B cell (primary cell): ENCODE results near the gene CBFB. TPM values are rescaled to one million over a fixed set of nuclear protein-coding genes. Genes with fewer than 3 reads are reported as not detected.

Experiments used
- ATAC-seq: fragments of 200-7000 bp; cut with Tn5 transposase; one replicate; pipeline ENCODE4 v1.10.0; 2021; ENCODE audit warnings: low read depth, mild to moderate bottlenecking, moderate number of reproducible peaks, moderate library complexity
- CTCF ChIA-PET: fragments of 350-600 bp; sonication (Branson Sonifier 250); formaldehyde crosslinking; loops from one replicate; lab custom pipeline; 2021; ENCODE audit warnings: antibody characterized with exemption, inconsistent platforms; lab: Charles Lee
- POLR2A ChIA-PET: fragments of 350-600 bp; sonication (Branson Sonifier 250); formaldehyde crosslinking; loops from one replicate; lab custom pipeline; 2021; ENCODE audit warnings: antibody characterized with exemption; lab: Charles Lee
- DNase-seq: peaks from one replicate; pipeline ENCODE4 v3.0.0; 2013
- H2AFZ ChIP-seq: 2 replicates; pipeline ENCODE4 v1.6.1; 2012; ENCODE audit warnings: mild to moderate bottlenecking, low read depth, low read length; ENCODE audit not compliant: insufficient read depth, poor library complexity, severe bottlenecking
- H3K27ac ChIP-seq, 2 donors: 1 replicate in 1 of 2; 2 replicates in 1 of 2; pipeline ENCODE4 v1.5.1; 2012 to 2013; ENCODE audit warnings: low read length in 2 of 2, mild to moderate bottlenecking in 2 of 2, moderate library complexity in 1 of 2
- H3K27me3 ChIP-seq, 4 experiments: fragments of 200-600 bp in 1 of 4; sonication (generic) in 1 of 4; replicated peaks in 1 of 4; 1 replicate in 2 of 4; 2 replicates in 2 of 4; pipeline versions ENCODE4 v1.6.1 to v1.7.0; 2013 to 2016; ENCODE audit warnings: low read length in 3 of 4, mild to moderate bottlenecking in 2 of 4, mixed read lengths in 1 of 4, moderate library complexity in 1 of 4; ENCODE audit not compliant: insufficient read depth in 4 of 4, control insufficient read depth in 3 of 4; ENCODE audit errors: control extremely low read depth in 1 of 4
- H3K36me3 ChIP-seq, 2 experiments: replicated peaks in 1 of 2; 1 replicate in 1 of 2; 2 replicates in 1 of 2; pipeline versions ENCODE4 v1.6.1 to v1.7.1; 2013; ENCODE audit warnings: low read length in 1 of 2; ENCODE audit not compliant: insufficient read depth in 2 of 2, control insufficient read depth in 1 of 2; ENCODE audit errors: control extremely low read depth in 1 of 2, extremely low read depth in 1 of 2
- H3K4me1 ChIP-seq, 2 donors: fragments of 200-600 bp in 1 of 2; sonication (generic) in 1 of 2; 1 replicate in 1 of 2; 2 replicates in 1 of 2; pipeline versions ENCODE4 v1.5.1 to v1.6.1; 2013 to 2017; ENCODE audit warnings: low read length in 2 of 2; ENCODE audit not compliant: control insufficient read depth in 2 of 2, insufficient read depth in 2 of 2
- H3K4me2 ChIP-seq: replicated peaks from 2 replicates; pipeline ENCODE3; 2012; ENCODE audit warnings: mild to moderate bottlenecking, low read depth, low read length; ENCODE audit not compliant: poor library complexity, severe bottlenecking
- H3K4me3 ChIP-seq, 5 experiments: fragments of 200-600 bp in 1 of 5; sonication (generic) in 1 of 5; 1 replicate in 3 of 5; 2 replicates in 2 of 5; pipeline versions ENCODE4 v1.5.1 to v1.7.0; 2011 to 2016; ENCODE audit warnings: low read length in 4 of 5, mild to moderate bottlenecking in 4 of 5, low read depth in 2 of 5, control low read depth in 1 of 5, moderate library complexity in 1 of 5; ENCODE audit not compliant: insufficient read depth in 1 of 5; ENCODE audit errors: control extremely low read depth in 1 of 5, extremely low read depth in 1 of 5
- H3K79me2 ChIP-seq: fragments of 200-600 bp; sonication (generic); one replicate; pipeline ENCODE4 v1.6.0; 2016; ENCODE audit warnings: low read length; ENCODE audit not compliant: control insufficient read depth, insufficient read depth
- H3K9ac ChIP-seq: fragments of 200-600 bp; sonication (generic); 2 replicates; pipeline ENCODE4 v1.6.1; 2017; ENCODE audit warnings: mild to moderate bottlenecking, low read length, moderate library complexity
- H3K9me3 ChIP-seq, 3 donors: one replicate each; pipeline versions ENCODE4 v1.6.1 to v1.7.1; 2013; ENCODE audit warnings: low read length in 2 of 3; ENCODE audit not compliant: control insufficient read depth in 2 of 3, insufficient read depth in 1 of 3; ENCODE audit errors: control extremely low read depth in 1 of 3
- H4K20me1 ChIP-seq: 2 replicates; pipeline ENCODE4 v1.6.0; 2012; ENCODE audit warnings: mild to moderate bottlenecking, low read length; ENCODE audit not compliant: insufficient read depth, control insufficient read depth, poor library complexity, severe bottlenecking
- H3K27ac Mint-ChIP-seq: one replicate; pipeline ENCODE4 v1.8.0; 2021; ENCODE audit warnings: mixed read lengths
- H3K27me3 Mint-ChIP-seq: one replicate; pipeline ENCODE4 v1.8.0; 2021; ENCODE audit warnings: mixed read lengths
- H3K4me1 Mint-ChIP-seq: one replicate; pipeline ENCODE4 v1.8.0; 2021; ENCODE audit warnings: mixed read lengths
- H3K4me3 Mint-ChIP-seq: one replicate; pipeline ENCODE4 v1.8.0; 2021; ENCODE audit warnings: mixed read lengths
- H3K9me3 Mint-ChIP-seq: one replicate; pipeline ENCODE4 v1.8.0; 2022; ENCODE audit warnings: mixed read lengths; ENCODE audit not compliant: insufficient read depth
- EZH2 ChIP-seq: IDR thresholded peaks from 2 replicates; pipeline ENCODE4 v1.6.1; 2012; ENCODE audit warnings: borderline replicate concordance, low read depth, mild to moderate bottlenecking, moderate library complexity, low read length; ENCODE audit not compliant: insufficient read depth, poor library complexity, severe bottlenecking
- whole genome bisulfite sequencing: methylation state at CpG from one replicate; pipeline ENCODE4 v1.1.5; 2013; ENCODE audit warnings: missing lambda C conversion rate; ENCODE audit not compliant: insufficient coverage; 5-methylcytosine and 5-hydroxymethylcytosine counted together
- intact Hi-C: fragments of 100-400 bp; cut with micrococcal nuclease; formaldehyde crosslinking; loops from one replicate; pipeline ENCODE4 v1.10.0; 2022
- polyA plus RNA-seq: library from polyadenylated mRNA; depleted of rRNA; stranded (reverse); fragments of >200 nt; gene quantifications from 2 replicates; pipeline ENCODE4 v1.2.3, GENCODE V29; 2012
- total RNA-seq, 2 donors: library from RNA; stranded (reverse); fragments of 120-200 nt in 1 of 2; gene quantifications; 1 replicate in 1 of 2; 2 replicates in 1 of 2; pipeline versions ENCODE4 v1.2.3 to v1.2.4, GENCODE V29; 2013 to 2022
- TF ChIP-seq, protein P1 (sequence below): fragments of 200-600 bp; IDR thresholded peaks from one replicate; pipeline ENCODE4 v1.8.0; 2022; ENCODE audit warnings: antibody characterized with exemption, mild to moderate bottlenecking

Gene CBFB
- total and polyA plus RNA-seq, 2 donors (not counting 1 experiment from before 2014, with no cell fraction given), result 19.5 to 89.0 TPM

DNA sequence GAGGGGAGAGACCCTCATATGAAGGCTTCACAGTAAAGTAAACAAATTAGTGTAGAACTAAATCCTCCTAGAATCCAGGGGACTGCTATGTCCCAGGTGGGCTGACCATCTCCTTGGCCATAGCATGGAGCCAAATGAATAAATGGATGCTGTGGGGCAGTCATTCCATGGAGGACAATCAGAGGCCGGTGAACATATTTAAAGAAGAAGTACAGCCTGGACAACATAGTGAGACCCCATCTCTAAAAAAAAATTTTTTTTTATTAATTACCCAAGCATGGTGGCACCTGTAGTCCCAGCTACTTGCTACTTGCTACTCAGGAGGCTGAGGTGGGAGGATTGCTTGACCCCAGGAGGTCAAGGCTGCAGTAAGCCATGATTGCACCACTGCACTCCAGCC is 5.3 kb upstream of the CBFB start:
- no peaks in the 10 kb centered on the region for H3K27me3 ChIP-seq
- no peaks in the 10 kb centered on the region for H3K36me3 ChIP-seq
- H3K4me3 ChIP-seq, result no peak overlapping the region
- H3K9me3 Mint-ChIP-seq, result no peaks in the 10 kb centered on the region
- no peaks in the 10 kb centered on the region for H3K27me3 Mint-ChIP-seq
- H3K79me2 ChIP-seq, result no peaks in the 10 kb centered on the region
- peaks cover 5 to 8% of the 10 kb centered on the region in 2 donors for H3K4me1 ChIP-seq
- TF ChIP-seq, protein P1, sequence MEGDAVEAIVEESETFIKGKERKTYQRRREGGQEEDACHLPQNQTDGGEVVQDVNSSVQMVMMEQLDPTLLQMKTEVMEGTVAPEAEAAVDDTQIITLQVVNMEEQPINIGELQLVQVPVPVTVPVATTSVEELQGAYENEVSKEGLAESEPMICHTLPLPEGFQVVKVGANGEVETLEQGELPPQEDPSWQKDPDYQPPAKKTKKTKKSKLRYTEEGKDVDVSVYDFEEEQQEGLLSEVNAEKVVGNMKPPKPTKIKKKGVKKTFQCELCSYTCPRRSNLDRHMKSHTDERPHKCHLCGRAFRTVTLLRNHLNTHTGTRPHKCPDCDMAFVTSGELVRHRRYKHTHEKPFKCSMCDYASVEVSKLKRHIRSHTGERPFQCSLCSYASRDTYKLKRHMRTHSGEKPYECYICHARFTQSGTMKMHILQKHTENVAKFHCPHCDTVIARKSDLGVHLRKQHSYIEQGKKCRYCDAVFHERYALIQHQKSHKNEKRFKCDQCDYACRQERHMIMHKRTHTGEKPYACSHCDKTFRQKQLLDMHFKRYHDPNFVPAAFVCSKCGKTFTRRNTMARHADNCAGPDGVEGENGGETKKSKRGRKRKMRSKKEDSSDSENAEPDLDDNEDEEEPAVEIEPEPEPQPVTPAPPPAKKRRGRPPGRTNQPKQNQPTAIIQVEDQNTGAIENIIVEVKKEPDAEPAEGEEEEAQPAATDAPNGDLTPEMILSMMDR, result no peak
- no peak for TF ChIP-seq EZH2
- DNase-seq (no peak), ATAC-seq (no peak)
- H3K27ac Mint-ChIP-seq, result no peak overlapping the region
- POLR2A ChIA-PET, result interaction anchor here (0.5 kb wide), 1 partner anchor 131 kb away, joined by 3 read pairs; no protein-coding TSS in a partner anchor
- H3K9ac ChIP-seq, result no peak overlapping the region
- CTCF ChIA-PET, result no interaction called here
- H3K27ac ChIP-seq, result no peak overlapping the region
- WGBS, result no CpG with 5 or more reads among the region's 1 CpG
- H3K9me3 ChIP-seq, result no peaks in the 10 kb centered on the region
- no peak overlapping the region for H2AFZ ChIP-seq
- H4K20me1 ChIP-seq, result no peaks in the 10 kb centered on the region
- intact Hi-C loops, result no loop called here
- no peak overlapping the region for H3K4me2 ChIP-seq
- peaks cover 8% of the 10 kb centered on the region for H3K4me1 Mint-ChIP-seq
- H3K4me3 Mint-ChIP-seq, result no peak overlapping the region

DNA sequence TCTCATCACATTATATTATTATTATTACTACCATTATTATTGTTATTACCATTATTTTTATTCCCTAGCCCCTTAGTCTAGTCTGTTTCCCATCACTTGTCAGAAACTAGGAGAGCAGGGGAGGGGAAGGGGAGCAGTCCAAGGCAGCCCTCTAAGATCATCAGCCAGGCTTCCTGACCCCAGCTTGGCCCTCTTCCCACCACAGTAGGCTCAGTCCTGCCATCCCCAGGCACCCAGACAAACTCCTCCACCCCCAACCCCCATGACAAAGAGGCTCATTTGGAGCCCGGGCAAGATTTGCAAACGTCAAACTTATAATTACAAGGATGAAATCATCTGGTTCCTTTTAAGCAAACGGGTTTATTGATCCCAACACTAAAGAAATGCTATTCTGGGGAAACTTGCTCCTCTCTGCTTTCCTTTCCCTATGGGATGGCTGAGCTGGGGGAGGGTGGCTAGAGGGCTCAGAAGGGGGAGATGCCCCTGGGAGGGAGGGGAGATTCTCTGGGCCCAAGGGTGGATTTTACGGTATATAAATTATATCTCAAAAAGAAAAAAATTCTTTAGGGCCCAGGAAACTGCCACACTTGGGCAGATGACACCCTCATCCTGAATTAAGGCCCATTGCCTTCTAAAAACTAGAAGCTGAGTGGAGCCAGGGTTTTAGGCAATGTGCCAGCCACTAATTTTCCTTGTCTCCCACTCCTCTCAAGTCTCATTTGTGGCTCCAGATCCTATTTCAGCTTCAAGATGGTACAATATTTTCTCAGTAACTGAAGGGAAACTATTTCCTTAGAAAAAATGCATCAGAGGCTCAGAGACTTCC is 4.4 kb upstream of the CBFB start:
- Histone ChIP-seq H3K9me3 (no peaks in the 10 kb centered on the region), H4K20me1 (no peaks in the 10 kb centered on the region), H3K36me3 (no peaks in the 10 kb centered on the region), H3K4me3 (no peak overlapping the region), H3K27ac (no peak overlapping the region), H2AFZ (no peak overlapping the region), H3K4me2 (no peak overlapping the region), H3K9ac (no peak overlapping the region), H3K27me3 (no peaks in the 10 kb centered on the region), H3K79me2 (no peaks in the 10 kb centered on the region), H3K4me1 (peaks cover 5 to 8% of the 10 kb centered on the region in 2 donors)
- Mint-ChIP-seq H3K9me3 (no peaks in the 10 kb centered on the region), H3K4me1 (peaks cover 8% of the 10 kb centered on the region), H3K27me3 (no peaks in the 10 kb centered on the region), H3K27ac (no peak overlapping the region), H3K4me3 (no peak overlapping the region)
- no peak for ATAC-seq
- ChIA-PET POLR2A (no interaction called here), CTCF (no interaction called here)
- intact Hi-C loops, result no loop called here
- 100% methylated on average over 1 of the region's 4 CpGs for WGBS
- no peak for DNase-seq
- no peak for TF ChIP-seq EZH2
- TF ChIP-seq, protein P1, result no peak
